ENCODE data around the gene GPR108. TPM values are rescaled to one million over a fixed set of nuclear protein-coding genes. Genes with fewer than 3 reads are reported as not detected.
A peak's percentile ranks its signal among the peaks of the same experiment; 100 is the strongest.
"Not testable (repeated sequence)": the region's sequence is repeated elsewhere in the genome, so short reads cannot be mapped to it uniquely, and the experiment has no call there.

GPR108 gene
- total and polyA plus RNA-seq, 7 experiments from 2014 or later: 36.1 to 96.5 (median 66.1) TPM

- Histone ChIP-seq H3K4me3 (ENCODE audit: low read length) (no peak overlapping the region), H3K27me3 (ENCODE audit: control insufficient read depth in 2 of 2, insufficient read depth in 2 of 2, low read length in 2 of 2) (peaks cover 0 to 5% of the 10 kb centered on the region in 2 donors), H3K9me3 (ENCODE audit: control insufficient read depth in 2 of 3, low read length in 3 of 3) (no peaks in the 10 kb centered on the region), H3K36me3 (ENCODE audit: control insufficient read depth in 2 of 3, insufficient read depth in 3 of 3, low read length in 3 of 3) (no peaks in the 10 kb centered on the region), H3K4me1 (ENCODE audit: control insufficient read depth in 2 of 2, insufficient read depth in 2 of 2, low read length in 2 of 2) (no peaks in the 10 kb centered on the region), H3K27ac (ENCODE audit: low read depth, low read length) (no peak overlapping the region)
- no peak for DNase-seq
- H3K27me3 Mint-ChIP-seq: peaks cover 20 to 43% (median 40%) of the 10 kb centered on the region in 5 donors
- ChIA-PET POLR2A (no interaction called here), CTCF (interaction anchor here (0.5 kb wide), 1 partner anchor 487 kb away, joined by 9 read pairs; no protein-coding TSS in a partner anchor)
- H3K4me3 Mint-ChIP-seq: peak overlapping the region in 2 of 10 donors; percentile 35 to 75
- H3K4me1 Mint-ChIP-seq: peaks cover 0 to 19% (median 9%) of the 10 kb centered on the region in 7 donors
- H3K27ac Mint-ChIP-seq: no peak overlapping the region
- ATAC-seq: no peak
- intact Hi-C loops (cut with micrococcal nuclease): no loop called here
- no peaks in the 10 kb centered on the region for H3K36me3 Mint-ChIP-seq
- H3K9me3 Mint-ChIP-seq: peaks cover 0 to 6% (median 0%) of the 10 kb centered on the region in 11 donors
These were observed 26.4 kb downstream of the GPR108 start for GRCh38 chr19:6711078-6711361.

GRCh38 chr19:6710273-6711077, 26.9 kb downstream of the GPR108 start:
- Histone ChIP-seq H3K27me3 (ENCODE audit: control insufficient read depth in 2 of 2, insufficient read depth in 2 of 2, low read length in 2 of 2) (peaks cover 0 to 5% of the 10 kb centered on the region in 2 donors), H3K4me1 (ENCODE audit: control insufficient read depth in 2 of 2, insufficient read depth in 2 of 2, low read length in 2 of 2) (no peaks in the 10 kb centered on the region), H3K4me3 (ENCODE audit: low read length) (no peak overlapping the region), H3K36me3 (ENCODE audit: control insufficient read depth in 2 of 3, insufficient read depth in 3 of 3, low read length in 3 of 3) (no peaks in the 10 kb centered on the region), H3K9me3 (ENCODE audit: control insufficient read depth in 2 of 3, low read length in 3 of 3) (no peaks in the 10 kb centered on the region), H3K27ac (ENCODE audit: low read depth, low read length) (no peak overlapping the region)
- ChIA-PET POLR2A (no interaction called here), CTCF (no interaction called here)
- H3K36me3 Mint-ChIP-seq: no peaks in the 10 kb centered on the region
- peaks cover 0 to 19% (median 9%) of the 10 kb centered on the region in 7 donors for H3K4me1 Mint-ChIP-seq
- intact Hi-C loops (cut with micrococcal nuclease): no loop called here
- peak overlapping the region in 6 of 10 donors; percentile 5 to 75 (median 22) for H3K4me3 Mint-ChIP-seq
- DNase-seq (no peak), ATAC-seq (peak; percentile 53)
- H3K27ac Mint-ChIP-seq: peak overlapping the region in 1 of 9 donors; percentile 75
- peaks cover 0 to 6% (median 0%) of the 10 kb centered on the region in 11 donors for H3K9me3 Mint-ChIP-seq
- peaks cover 20 to 43% (median 40%) of the 10 kb centered on the region in 5 donors for H3K27me3 Mint-ChIP-seq

- H3K9me3 ChIP-seq (ENCODE audit: control insufficient read depth in 2 of 3, low read length in 3 of 3): no peaks in the 10 kb centered on the region
- H3K27ac ChIP-seq (ENCODE audit: low read depth, low read length): no peak overlapping the region
- ChIA-PET POLR2A (no interaction called here), CTCF (no interaction called here)
- H3K4me3 ChIP-seq (ENCODE audit: low read length): no peak overlapping the region
- ATAC-seq (no peak), DNase-seq (no peak)
- H3K4me3 Mint-ChIP-seq: peak overlapping the region in 1 of 10 donors; percentile 75
- intact Hi-C loops (cut with micrococcal nuclease): no loop called here
- H3K4me1 ChIP-seq (ENCODE audit: control insufficient read depth in 2 of 2, insufficient read depth in 2 of 2, low read length in 2 of 2): no peaks in the 10 kb centered on the region
- no peak overlapping the region for H3K27ac Mint-ChIP-seq
- peaks cover 20 to 43% (median 40%) of the 10 kb centered on the region in 5 donors for H3K27me3 Mint-ChIP-seq
- H3K4me1 Mint-ChIP-seq: peaks cover 0 to 19% (median 9%) of the 10 kb centered on the region in 7 donors
- no peaks in the 10 kb centered on the region for H3K36me3 ChIP-seq (ENCODE audit: control insufficient read depth in 2 of 3, insufficient read depth in 3 of 3, low read length in 3 of 3)
- H3K9me3 Mint-ChIP-seq: peaks cover 0 to 6% (median 0%) of the 10 kb centered on the region in 11 donors
- H3K27me3 ChIP-seq (ENCODE audit: control insufficient read depth in 2 of 2, insufficient read depth in 2 of 2, low read length in 2 of 2): peaks cover 0 to 5% of the 10 kb centered on the region in 2 donors
- no peaks in the 10 kb centered on the region for H3K36me3 Mint-ChIP-seq
These were observed 27.8 kb downstream of the GPR108 start for GRCh38 chr19:6709549-6709948.

- CTCF ChIA-PET; H3K4me1 ChIP-seq (ENCODE audit: control insufficient read depth in 2 of 2, insufficient read depth in 2 of 2, low read length in 2 of 2); ATAC-seq; H3K27ac Mint-ChIP-seq; H3K9me3 Mint-ChIP-seq; DNase-seq; intact Hi-C loops (cut with micrococcal nuclease); POLR2A ChIA-PET; H3K4me3 Mint-ChIP-seq; H3K9me3 ChIP-seq (ENCODE audit: control insufficient read depth in 2 of 3, low read length in 3 of 3); H3K4me3 ChIP-seq (ENCODE audit: low read length); H3K27me3 ChIP-seq (ENCODE audit: control insufficient read depth in 2 of 2, insufficient read depth in 2 of 2, low read length in 2 of 2); H3K36me3 ChIP-seq (ENCODE audit: control insufficient read depth in 2 of 3, insufficient read depth in 3 of 3, low read length in 3 of 3); H3K36me3 Mint-ChIP-seq; H3K27ac ChIP-seq (ENCODE audit: low read depth, low read length): not testable (repeated sequence)
- peaks cover 20 to 43% (median 40%) of the 10 kb centered on the region in 5 donors for H3K27me3 Mint-ChIP-seq
- H3K4me1 Mint-ChIP-seq: peaks cover 0 to 19% (median 9%) of the 10 kb centered on the region in 7 donors
These were observed 28.5 kb downstream of the GPR108 start for GRCh38 chr19:6708913-6709312.

- Histone ChIP-seq H3K9me3 (ENCODE audit: control insufficient read depth in 2 of 3, low read length in 3 of 3) (no peaks in the 10 kb centered on the region), H3K27ac (ENCODE audit: low read depth, low read length) (no peak overlapping the region), H3K4me1 (ENCODE audit: control insufficient read depth in 2 of 2, insufficient read depth in 2 of 2, low read length in 2 of 2) (no peaks in the 10 kb centered on the region), H3K36me3 (ENCODE audit: control insufficient read depth in 2 of 3, insufficient read depth in 3 of 3, low read length in 3 of 3) (no peaks in the 10 kb centered on the region), H3K27me3 (ENCODE audit: control insufficient read depth in 2 of 2, insufficient read depth in 2 of 2, low read length in 2 of 2) (peaks cover 0 to 5% of the 10 kb centered on the region in 2 donors), H3K4me3 (ENCODE audit: low read length) (no peak overlapping the region)
- Mint-ChIP-seq H3K9me3 (peaks cover 0 to 6% (median 0%) of the 10 kb centered on the region in 11 donors), H3K4me1 (peaks cover 0 to 19% (median 9%) of the 10 kb centered on the region in 7 donors), H3K27me3 (peaks cover 20 to 43% (median 40%) of the 10 kb centered on the region in 5 donors), H3K27ac (no peak overlapping the region), H3K4me3 (no peak overlapping the region), H3K36me3 (no peaks in the 10 kb centered on the region)
- CTCF ChIA-PET: no interaction called here
- DNase-seq (no peak), ATAC-seq (no peak)
- POLR2A ChIA-PET: no interaction called here
- intact Hi-C loops (cut with micrococcal nuclease): no loop called here
These were observed 29.0 kb downstream of the GPR108 start for GRCh38 chr19:6708346-6708745.

GRCh38 chr19:6707658-6708018, 29.7 kb downstream of the GPR108 start:
- CTCF ChIA-PET: no interaction called here
- no peak overlapping the region for H3K4me3 ChIP-seq (ENCODE audit: low read length)
- POLR2A ChIA-PET: no interaction called here
- ATAC-seq: no peak
- H3K9me3 ChIP-seq (ENCODE audit: control insufficient read depth in 2 of 3, low read length in 3 of 3): no peaks in the 10 kb centered on the region
- H3K4me1 Mint-ChIP-seq: peaks cover 0 to 19% (median 9%) of the 10 kb centered on the region in 7 donors
- no peak for DNase-seq
- H3K36me3 Mint-ChIP-seq: no peaks in the 10 kb centered on the region
- intact Hi-C loops (cut with micrococcal nuclease): no loop called here
- H3K4me1 ChIP-seq (ENCODE audit: control insufficient read depth in 2 of 2, insufficient read depth in 2 of 2, low read length in 2 of 2): no peaks in the 10 kb centered on the region
- H3K27ac ChIP-seq (ENCODE audit: low read depth, low read length): no peak overlapping the region
- peaks cover 0 to 5% (median 0%) of the 10 kb centered on the region in 11 donors for H3K9me3 Mint-ChIP-seq
- no peaks in the 10 kb centered on the region for H3K36me3 ChIP-seq (ENCODE audit: control insufficient read depth in 2 of 3, insufficient read depth in 3 of 3, low read length in 3 of 3)
- H3K27me3 Mint-ChIP-seq: peaks cover 20 to 42% (median 40%) of the 10 kb centered on the region in 5 donors
- H3K27me3 ChIP-seq (ENCODE audit: control insufficient read depth in 2 of 2, insufficient read depth in 2 of 2, low read length in 2 of 2): peaks cover 0 to 5% of the 10 kb centered on the region in 2 donors
- H3K4me3 Mint-ChIP-seq: no peak overlapping the region
- H3K27ac Mint-ChIP-seq: no peak overlapping the region
